D721Med (cell line): ENCODE measurements around the gene MTHFD1L.

Experiments
- DNase-seq: peaks from one replicate; pipeline ENCODE4 v3.0.0; 2011; ENCODE audit warnings: low spot score; ENCODE audit not compliant: insufficient read length
- FAIRE-seq: peaks from 2 replicates; lab custom pipeline; 2011; peaks lifted over from hg19 to GRCh38; lab: Jason Lieb, UNC
- TF ChIP-seq, protein P1 (sequence below): IDR thresholded peaks from 2 replicates; pipeline ENCODE4 v1.5.1; 2012; ENCODE audit warnings: mild to moderate bottlenecking, control low read depth; ENCODE audit not compliant: insufficient read depth; ENCODE audit errors: missing control alignments

The MTHFD1L gene

GRCh38 chr6:151101816-151102694 lies 236.6 kb downstream of the MTHFD1L start:
- FAIRE-seq (no peak), DNase-seq (no peak)
- TF ChIP-seq, protein P1, sequence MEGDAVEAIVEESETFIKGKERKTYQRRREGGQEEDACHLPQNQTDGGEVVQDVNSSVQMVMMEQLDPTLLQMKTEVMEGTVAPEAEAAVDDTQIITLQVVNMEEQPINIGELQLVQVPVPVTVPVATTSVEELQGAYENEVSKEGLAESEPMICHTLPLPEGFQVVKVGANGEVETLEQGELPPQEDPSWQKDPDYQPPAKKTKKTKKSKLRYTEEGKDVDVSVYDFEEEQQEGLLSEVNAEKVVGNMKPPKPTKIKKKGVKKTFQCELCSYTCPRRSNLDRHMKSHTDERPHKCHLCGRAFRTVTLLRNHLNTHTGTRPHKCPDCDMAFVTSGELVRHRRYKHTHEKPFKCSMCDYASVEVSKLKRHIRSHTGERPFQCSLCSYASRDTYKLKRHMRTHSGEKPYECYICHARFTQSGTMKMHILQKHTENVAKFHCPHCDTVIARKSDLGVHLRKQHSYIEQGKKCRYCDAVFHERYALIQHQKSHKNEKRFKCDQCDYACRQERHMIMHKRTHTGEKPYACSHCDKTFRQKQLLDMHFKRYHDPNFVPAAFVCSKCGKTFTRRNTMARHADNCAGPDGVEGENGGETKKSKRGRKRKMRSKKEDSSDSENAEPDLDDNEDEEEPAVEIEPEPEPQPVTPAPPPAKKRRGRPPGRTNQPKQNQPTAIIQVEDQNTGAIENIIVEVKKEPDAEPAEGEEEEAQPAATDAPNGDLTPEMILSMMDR, result no peak

DNA sequence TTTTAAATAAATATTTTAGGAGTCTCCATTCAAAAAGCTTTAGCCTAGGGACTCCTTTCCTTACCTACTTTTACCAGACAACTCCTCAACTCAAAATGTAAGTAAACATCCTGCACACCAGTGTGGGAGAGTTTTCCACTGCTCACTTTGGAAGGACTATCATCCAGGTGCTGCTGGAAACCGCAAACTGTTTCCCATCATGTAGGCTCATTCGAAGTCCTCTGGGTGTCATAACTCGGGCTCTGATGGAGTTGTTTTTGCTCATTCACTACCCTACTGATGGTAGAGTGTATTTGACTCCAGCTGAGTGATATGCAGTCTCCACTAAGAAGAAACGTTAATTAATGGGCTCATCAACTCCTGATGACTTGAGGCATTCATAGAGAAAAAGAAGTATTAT lies 237.8 kb downstream of the MTHFD1L start:
- DNase-seq, result no peak

GRCh38 chr6:151107897-151108427 lies 242.5 kb downstream of the MTHFD1L start:
- TF ChIP-seq, protein P1, result no peak
- FAIRE-seq (no peak), DNase-seq (no peak)

More for the DNA sequence above, 237.8 kb downstream of the MTHFD1L start:
- TF ChIP-seq, protein P1, result no peak
- FAIRE-seq, result no peak

GRCh38 chr6:151108548-151108947 lies 243.0 kb downstream of the MTHFD1L start:
- TF ChIP-seq, protein P1, result no peak
- no peak for FAIRE-seq
- DNase-seq, result no peak

DNA sequence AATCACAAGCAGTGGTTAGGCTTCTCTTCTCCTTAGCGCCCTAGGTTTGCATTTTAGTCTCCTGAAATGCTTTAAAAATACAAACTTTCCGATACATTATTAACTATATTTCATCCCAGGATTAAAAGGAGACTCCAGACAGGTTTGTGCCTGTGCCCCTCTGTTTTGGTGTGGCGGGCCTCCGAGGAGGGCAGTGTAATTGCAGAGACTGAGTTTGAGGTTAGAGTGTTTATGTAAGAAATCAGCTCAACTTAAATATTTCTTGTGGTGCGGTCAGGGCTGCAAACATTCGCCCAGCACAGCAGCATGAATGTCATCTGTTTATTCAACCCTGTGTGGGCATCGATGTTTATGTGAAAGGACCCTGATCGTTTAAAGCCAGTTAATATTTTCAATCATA lies 243.9 kb downstream of the MTHFD1L start:
- TF ChIP-seq, protein P1, result no peak
- FAIRE-seq (no peak), DNase-seq (no peak)

DNA sequence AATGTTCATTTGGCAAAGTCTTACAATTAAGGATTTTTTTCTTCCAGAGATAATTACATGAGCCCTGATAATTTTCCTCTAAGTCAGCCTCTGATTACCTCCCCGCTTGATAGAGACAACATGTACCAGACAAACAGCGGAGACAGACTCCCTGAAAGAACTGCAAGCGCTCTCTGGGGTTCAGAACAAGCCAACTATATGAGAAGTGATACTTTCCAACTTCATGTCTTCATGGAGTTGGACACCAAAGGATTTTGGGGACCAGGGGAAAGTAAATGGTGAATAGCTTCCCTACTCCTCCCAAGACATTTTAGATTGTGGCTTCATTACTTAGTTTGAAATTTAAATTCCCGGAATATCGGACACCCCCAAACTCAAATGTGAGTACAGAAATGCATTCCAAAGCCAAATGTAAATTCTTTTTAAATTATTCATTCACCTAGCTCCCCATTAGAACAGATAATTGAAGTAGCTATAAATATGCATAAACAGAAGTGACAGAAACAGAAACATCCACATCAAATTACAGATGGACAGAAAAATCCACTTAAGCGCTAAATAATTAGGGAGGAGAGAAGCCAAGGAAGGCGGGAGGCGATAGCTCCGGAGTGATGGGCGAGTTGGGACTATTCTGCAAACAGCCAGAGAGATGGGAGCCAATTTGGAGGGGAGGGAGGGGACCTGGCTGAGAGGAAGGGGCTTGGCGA lies 244.5 kb downstream of the MTHFD1L start:
- TF ChIP-seq, protein P1, result no peak
- FAIRE-seq (no peak), DNase-seq (no peak)
